RWPE2 (cell line): ENCODE results near the gene NARF.

Source experiments
- ATAC-seq: fragments of 200-7000 bp; cut with Tn5 transposase; 3 replicates; pipeline ENCODE4 v1.9.1; 2021; ENCODE audit warnings: low read depth
- DNase-seq: peaks from one replicate; pipeline ENCODE4 v3.0.0-alpha.2; 2020; ENCODE audit warnings: low spot score
- H3K27ac ChIP-seq: fragments of 450-650 bp; 2 replicates; pipeline ENCODE4 v1.5.1; 2017; ENCODE audit warnings: mild to moderate bottlenecking; ENCODE audit not compliant: poor library complexity, severe bottlenecking
- H3K27me3 ChIP-seq: fragments of 250-450 bp; sonication (Bioruptor Pico); 2 replicates; pipeline ENCODE4 v1.5.1; 2021; ENCODE audit warnings: mild to moderate bottlenecking, moderate library complexity; ENCODE audit not compliant: insufficient read depth, poor library complexity, severe bottlenecking
- H3K36me3 ChIP-seq: fragments of 250-450 bp; sonication (Bioruptor Pico); 2 replicates; pipeline ENCODE4 v1.5.1; 2020; ENCODE audit warnings: low read depth, mild to moderate bottlenecking, moderate library complexity
- H3K4me1 ChIP-seq: fragments of 250-450 bp; sonication (Bioruptor Pico); 2 replicates; pipeline ENCODE4 v1.5.1; 2021; ENCODE audit warnings: mild to moderate bottlenecking, moderate library complexity; ENCODE audit not compliant: insufficient read depth, poor library complexity, severe bottlenecking
- H3K4me3 ChIP-seq: fragments of 250-450 bp; sonication (Bioruptor Pico); 2 replicates; pipeline ENCODE4 v1.5.1; 2021; ENCODE audit warnings: mild to moderate bottlenecking, moderate library complexity; ENCODE audit not compliant: severe bottlenecking
- H3K9me3 ChIP-seq: fragments of 250-450 bp; sonication (Bioruptor Pico); 2 replicates; pipeline ENCODE4 v1.5.1; 2021; ENCODE audit warnings: mild to moderate bottlenecking, moderate library complexity; ENCODE audit not compliant: severe bottlenecking
- CTCF ChIP-seq: fragments of 450-650 bp; IDR thresholded peaks from one replicate; pipeline ENCODE4 v1.5.1; 2017; ENCODE audit warnings: mild to moderate bottlenecking, moderate library complexity; ENCODE audit not compliant: poor library complexity, severe bottlenecking

Gene NARF

GRCh38 chr17:82424001-82424862, 34.3 kb upstream of the NARF start:
- Histone ChIP-seq H3K9me3 (peaks cover 4% of the 10 kb centered on the region), H3K4me3 (no peak overlapping the region), H3K36me3 (peaks cover 8% of the 10 kb centered on the region), H3K4me1 (peaks cover 3% of the 10 kb centered on the region), H3K27me3 (no peaks in the 10 kb centered on the region), H3K27ac (no peak overlapping the region)
- no peak for DNase-seq
- no peak for ATAC-seq
- peak; percentile 30 for TF ChIP-seq CTCF

GRCh38 chr17:82424863-82425159, 33.7 kb upstream of the NARF start:
- TF ChIP-seq CTCF: no peak
- Histone ChIP-seq H3K9me3 (peaks cover 4% of the 10 kb centered on the region), H3K27me3 (no peaks in the 10 kb centered on the region), H3K36me3 (peaks cover 8% of the 10 kb centered on the region), H3K27ac (no peak overlapping the region), H3K4me3 (no peak overlapping the region), H3K4me1 (no peaks in the 10 kb centered on the region)
- ATAC-seq (no peak), DNase-seq (no peak)

GRCh38 chr17:82428546-82428945, 30.0 kb upstream of the NARF start:
- ATAC-seq (no peak), DNase-seq (no peak)
- Histone ChIP-seq H3K4me1 (no peaks in the 10 kb centered on the region), H3K9me3 (no peaks in the 10 kb centered on the region), H3K36me3 (no peaks in the 10 kb centered on the region), H3K27ac (no peak overlapping the region), H3K27me3 (no peaks in the 10 kb centered on the region), H3K4me3 (no peak overlapping the region)
- no peak for TF ChIP-seq CTCF

GRCh38 chr17:82429824-82430223, 28.7 kb upstream of the NARF start:
- DNase-seq: no peak
- H3K27me3 ChIP-seq: no peaks in the 10 kb centered on the region
- H3K4me1 ChIP-seq: no peaks in the 10 kb centered on the region
- no peak overlapping the region for H3K4me3 ChIP-seq
- no peak for ATAC-seq
- H3K36me3 ChIP-seq: no peaks in the 10 kb centered on the region
- no peaks in the 10 kb centered on the region for H3K9me3 ChIP-seq
- TF ChIP-seq CTCF: no peak
- H3K27ac ChIP-seq: no peak overlapping the region

GRCh38 chr17:82432017-82432416, 26.5 kb upstream of the NARF start:
- Histone ChIP-seq H3K9me3 (no peaks in the 10 kb centered on the region), H3K36me3 (no peaks in the 10 kb centered on the region), H3K4me1 (no peaks in the 10 kb centered on the region), H3K27ac (no peak overlapping the region), H3K4me3 (no peak overlapping the region), H3K27me3 (no peaks in the 10 kb centered on the region)
- no peak for TF ChIP-seq CTCF
- ATAC-seq: no peak
- no peak for DNase-seq
